C4-2B (cell line): Measurements from ENCODE around the gene BANF2.

Source experiments
- H3K27ac ChIP-seq: fragments of 450-650 bp; 2 replicates; pipeline ENCODE4 v1.5.1; 2017
- CTCF ChIP-seq: fragments of 450-650 bp; conservative IDR thresholded peaks from 2 replicates; pipeline ENCODE4 v1.5.1; 2017; ENCODE audit warnings: mild to moderate bottlenecking
- ZFX ChIP-seq: fragments of 450-650 bp; IDR thresholded peaks from 2 replicates; pipeline ENCODE4 v1.6.1; 2017

Gene BANF2

DNA sequence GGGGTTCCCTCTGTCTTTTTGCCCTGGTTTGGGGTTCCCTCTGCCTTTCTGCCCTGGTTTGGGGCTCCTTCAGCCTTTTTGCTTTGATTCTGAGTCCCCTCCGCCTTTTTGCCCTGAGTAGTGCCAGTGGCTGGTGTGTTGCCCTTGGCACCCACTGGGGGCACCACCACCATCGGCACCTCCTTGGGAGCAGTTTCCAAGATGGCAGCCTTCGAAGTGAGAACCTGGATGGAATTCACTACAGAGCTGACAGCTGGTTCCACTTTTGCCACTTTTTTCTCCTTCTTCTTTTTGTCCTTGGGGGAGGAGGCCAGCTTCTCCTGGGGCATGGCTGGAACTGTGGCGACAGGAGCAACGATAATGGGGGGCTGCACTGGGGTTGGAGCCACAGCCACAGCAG is 40.0 kb upstream of the BANF2 start:
- TF ChIP-seq CTCF (no peak; the same call in 1 of the 2 replicates), ZFX (no peak)
- H3K27ac ChIP-seq = no peak overlapping the region

- TF ChIP-seq CTCF (no peak), ZFX (no peak)
- no peak overlapping the region for H3K27ac ChIP-seq
Measured at GRCh38 chr20:17660667-17661066, 39.1 kb upstream of the BANF2 start.

- H3K27ac ChIP-seq = no peak overlapping the region
- no peak for TF ChIP-seq ZFX
- no peak for TF ChIP-seq CTCF
Measured at GRCh38 chr20:17661121-17661744, 38.5 kb upstream of the BANF2 start.

DNA sequence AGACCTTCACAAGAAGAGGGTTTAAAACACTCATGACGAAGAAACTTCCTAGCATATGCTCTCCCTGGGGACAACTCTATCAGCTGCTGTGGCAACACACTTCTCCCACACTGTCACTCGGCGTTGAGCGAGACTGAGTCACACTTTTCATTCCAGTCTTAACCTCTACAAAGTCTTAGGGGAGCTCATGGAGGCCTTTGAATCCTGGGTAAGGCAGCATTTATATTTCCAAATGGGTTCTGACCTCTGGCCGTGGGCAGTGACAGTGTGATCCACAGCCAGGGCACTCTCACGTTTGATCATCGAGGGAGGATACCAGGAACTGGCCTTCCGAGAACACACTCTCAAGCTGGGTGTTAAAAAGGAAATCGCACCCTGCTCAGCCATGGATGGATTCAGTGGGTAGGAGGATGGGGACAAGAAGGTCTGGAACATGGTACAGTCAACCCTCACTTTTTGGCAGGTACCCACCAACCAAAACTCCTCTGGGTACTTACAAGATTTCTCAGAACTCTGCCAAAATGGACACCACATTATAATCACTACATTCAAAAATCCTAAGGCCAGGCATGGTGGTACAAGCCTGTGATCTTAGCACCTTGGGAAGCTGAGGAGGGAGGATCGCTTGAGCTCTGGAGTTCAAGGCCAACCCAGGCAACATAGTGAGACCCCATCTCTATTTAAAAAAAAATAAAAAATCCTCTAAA is 37.3 kb upstream of the BANF2 start:
- TF ChIP-seq ZFX (no peak), CTCF (no peak)
- no peak overlapping the region for H3K27ac ChIP-seq

- no peak overlapping the region for H3K27ac ChIP-seq
- TF ChIP-seq CTCF (no peak), ZFX (no peak)
Measured at GRCh38 chr20:17663040-17663399, 36.7 kb upstream of the BANF2 start.

DNA sequence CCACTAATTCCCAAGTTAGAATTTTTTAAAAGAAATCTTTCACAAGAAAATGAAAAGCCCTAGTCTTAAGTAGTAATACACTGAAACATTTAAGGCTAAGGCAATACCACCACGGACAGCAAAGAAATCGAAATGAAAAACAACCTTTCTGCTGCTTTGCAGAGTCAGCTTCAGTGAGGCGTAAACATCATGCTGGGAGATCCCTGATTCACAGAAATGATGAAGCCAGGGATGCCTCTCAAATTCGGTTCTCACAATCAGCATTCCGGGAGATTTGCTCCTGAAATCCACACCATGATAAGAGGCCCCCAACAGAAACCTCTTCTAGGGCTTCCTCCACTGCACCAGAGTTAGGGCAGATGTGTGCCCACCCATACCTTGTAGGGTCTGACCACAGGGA is 36.3 kb upstream of the BANF2 start:
- no peak overlapping the region for H3K27ac ChIP-seq
- TF ChIP-seq ZFX (no peak), CTCF (no peak)

DNA sequence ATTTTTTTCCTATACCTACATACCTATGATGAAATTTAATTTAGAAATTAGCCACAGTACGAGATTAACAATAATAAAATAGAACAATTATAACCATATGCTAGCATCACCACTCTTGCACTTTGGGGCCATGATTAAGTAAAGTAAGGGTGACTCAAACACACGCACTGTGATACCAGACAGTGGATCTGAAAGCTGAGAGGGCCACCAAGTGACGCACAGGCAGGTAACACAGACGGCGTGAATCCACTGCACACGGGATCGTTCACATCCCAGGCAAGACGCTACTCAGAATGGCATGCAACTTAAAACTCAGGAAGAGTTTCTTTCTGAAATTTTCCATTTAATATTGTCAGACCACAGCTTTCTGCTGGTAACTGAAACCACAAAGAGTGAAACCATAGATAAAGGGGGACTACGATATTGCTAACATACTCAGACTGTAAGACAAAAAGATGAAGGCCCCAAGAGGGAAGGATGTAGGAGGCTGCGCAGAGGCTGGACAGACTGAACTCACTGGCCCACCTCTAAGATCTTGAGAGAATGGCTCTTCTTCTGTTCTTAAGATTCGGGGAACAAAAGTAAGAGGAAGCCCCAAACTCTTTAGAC is 35.6 kb upstream of the BANF2 start:
- H3K27ac ChIP-seq = no peak overlapping the region
- no peak for TF ChIP-seq CTCF
- no peak for TF ChIP-seq ZFX
